Esophagus (tissue), 2 donors: ENCODE measurements around the gene BCL11B. TPM values are rescaled to one million over a fixed set of nuclear protein-coding genes. Genes with fewer than 3 reads are reported as not detected.

Source experiments
- H3K27ac ChIP-seq, 2 donors: one replicate each; pipeline ENCODE4 v1.5.1; 2013; ENCODE audit warnings: low read depth in 2 of 2, mild to moderate bottlenecking in 2 of 2, inconsistent platforms in 1 of 2, low read length in 1 of 2, moderate library complexity in 1 of 2
- H3K27me3 ChIP-seq, 2 donors: one replicate each; pipeline ENCODE4 v1.6.1; 2013; ENCODE audit warnings: low read length in 2 of 2, control low read depth in 1 of 2, mild to moderate bottlenecking in 1 of 2; ENCODE audit not compliant: insufficient read depth in 2 of 2, control insufficient read depth in 1 of 2
- H3K36me3 ChIP-seq, 2 donors: one replicate each; pipeline ENCODE4 v1.6.1; 2013; ENCODE audit warnings: low read length in 1 of 2; ENCODE audit not compliant: control insufficient read depth in 2 of 2, insufficient read depth in 2 of 2
- H3K4me1 ChIP-seq, 2 donors: one replicate each; pipeline ENCODE4 v1.6.1; 2013; ENCODE audit warnings: low read length in 1 of 2; ENCODE audit not compliant: control insufficient read depth in 2 of 2, insufficient read depth in 2 of 2
- H3K4me3 ChIP-seq, 2 donors: one replicate each; pipeline ENCODE4 v1.5.1; 2013; ENCODE audit warnings: low read length in 2 of 2, mild to moderate bottlenecking in 2 of 2, low read depth in 1 of 2, moderate library complexity in 1 of 2
- H3K9me3 ChIP-seq, 2 donors: one replicate each; pipeline ENCODE4 v1.6.1; 2013; ENCODE audit warnings: mild to moderate bottlenecking in 2 of 2, low read depth in 1 of 2, low read length in 1 of 2, moderate library complexity in 1 of 2; ENCODE audit not compliant: control insufficient read depth in 2 of 2, insufficient read depth in 1 of 2
- WGBS, 2 donors: extraction: QIAGEN DNeasy Blood & Tissue Kit; methylation state at CpG; one replicate each; pipeline ENCODE4 v1.1.7; 2013; 5-methylcytosine and 5-hydroxymethylcytosine counted together
- polyA plus RNA-seq, 2 donors: library from polyadenylated mRNA; stranded (reverse); fragments of 200-250 nt; gene quantifications; one replicate each; pipeline ENCODE4 v1.2.3, GENCODE V29; 2013
- donor health status: healthy with polysubstance abuse.
- donor health status: Bipolar disorder and iron deficiency.

The BCL11B gene
- polyA plus RNA-seq, 2 donors = 1.7 to 2.2 TPM

GRCh38 chr14:99137913-99138571 lies 134.0 kb downstream of the BCL11B start:
- H3K9me3 ChIP-seq = no peaks in the 10 kb centered on the region

GRCh38 chr14:99137001-99137700 lies 134.8 kb downstream of the BCL11B start:
- Histone ChIP-seq H3K36me3 (no peaks in the 10 kb centered on the region), H3K9me3 (no peaks in the 10 kb centered on the region), H3K4me1 (peaks cover 0 to 4% of the 10 kb centered on the region in 2 donors), H3K27ac (no peak overlapping the region), H3K4me3 (no peak overlapping the region), H3K27me3 (peaks cover 0 to 3% of the 10 kb centered on the region in 2 donors)
- WGBS, 2 donors = 79 to 83% methylated on average over 11 of the region's 11 CpGs

More at GRCh38 chr14:99137913-99138571, 134.0 kb downstream of the BCL11B start:
- Histone ChIP-seq H3K36me3 (no peaks in the 10 kb centered on the region), H3K4me1 (peaks cover 2 to 4% of the 10 kb centered on the region in 2 donors), H3K27ac (no peak overlapping the region), H3K27me3 (peaks cover 0 to 3% of the 10 kb centered on the region in 2 donors), H3K4me3 (no peak overlapping the region)
- WGBS, 2 donors = 79 to 82% methylated on average over 8 of the region's 8 CpGs

GRCh38 chr14:99136401-99136800 lies 135.6 kb downstream of the BCL11B start:
- Histone ChIP-seq H3K9me3 (no peaks in the 10 kb centered on the region), H3K27me3 (peaks cover 0 to 3% of the 10 kb centered on the region in 2 donors), H3K27ac (no peak overlapping the region), H3K4me3 (no peak overlapping the region), H3K4me1 (peaks cover 0 to 4% of the 10 kb centered on the region in 2 donors), H3K36me3 (no peaks in the 10 kb centered on the region)
- 83 to 92% methylated on average over 7 of the region's 7 CpGs for WGBS, 2 donors

DNA sequence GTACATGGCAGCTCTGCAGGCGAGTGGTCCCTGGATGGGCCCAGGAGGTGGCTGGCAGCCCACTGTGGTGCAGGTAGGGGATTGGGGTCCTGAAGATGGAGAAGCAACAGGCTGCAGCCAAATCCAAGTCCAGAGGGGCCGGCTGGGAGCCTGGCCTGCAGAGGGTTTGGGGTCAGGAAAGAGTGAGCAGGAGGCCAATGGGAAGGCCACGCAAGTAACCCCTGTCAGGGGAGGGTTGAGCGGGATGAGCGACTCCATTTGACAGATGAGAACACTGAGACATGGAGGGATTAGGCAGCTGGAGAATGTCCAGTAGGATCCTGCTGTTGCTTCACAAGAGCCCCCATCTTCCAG lies 136.0 kb downstream of the BCL11B start:
- H3K4me1 ChIP-seq = peaks cover 0 to 4% of the 10 kb centered on the region in 2 donors
- no peaks in the 10 kb centered on the region for H3K36me3 ChIP-seq
- 91 to 98% methylated on average over 5 of the region's 5 CpGs for WGBS, 2 donors
- H3K4me3 ChIP-seq = no peak overlapping the region
- peaks cover 0 to 3% of the 10 kb centered on the region in 2 donors for H3K27me3 ChIP-seq
- no peak overlapping the region for H3K27ac ChIP-seq
- H3K9me3 ChIP-seq = no peaks in the 10 kb centered on the region

DNA sequence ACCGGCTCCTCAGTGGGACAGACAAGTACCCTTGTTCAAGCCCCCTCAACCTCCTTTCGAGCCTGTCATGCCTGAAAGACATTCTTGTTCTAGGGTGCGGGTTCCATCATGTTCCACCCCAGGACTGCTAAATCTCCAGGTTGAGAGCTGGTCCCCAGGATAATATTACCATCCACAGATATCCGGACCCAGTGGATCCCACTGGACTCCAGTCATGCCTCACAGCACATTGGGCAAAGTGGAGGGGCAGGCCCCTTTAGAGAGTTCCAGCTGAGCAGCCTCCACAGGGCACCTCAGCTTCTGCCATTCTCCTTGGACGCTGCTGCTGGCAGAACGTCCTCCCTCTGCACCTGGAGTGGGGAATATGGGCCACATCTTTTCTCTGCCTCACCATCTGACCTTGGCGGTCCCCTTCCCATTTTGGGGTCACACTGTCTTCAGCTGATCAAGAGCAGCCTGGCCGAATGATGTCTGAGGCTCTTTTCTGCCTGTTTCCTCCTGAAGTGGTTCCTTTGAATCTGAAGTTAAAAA lies 137.4 kb downstream of the BCL11B start:
- Histone ChIP-seq H3K4me3 (no peak overlapping the region), H3K36me3 (no peaks in the 10 kb centered on the region), H3K27ac (no peak overlapping the region), H3K9me3 (no peaks in the 10 kb centered on the region), H3K4me1 (peaks cover 0 to 4% of the 10 kb centered on the region in 2 donors), H3K27me3 (no peaks in the 10 kb centered on the region)
- 89 to 92% methylated on average over 8 of the region's 8 CpGs for WGBS, 2 donors

GRCh38 chr14:99133636-99134515 lies 138.1 kb downstream of the BCL11B start:
- H3K27ac ChIP-seq = no peak overlapping the region
- H3K36me3 ChIP-seq = no peaks in the 10 kb centered on the region
- no peaks in the 10 kb centered on the region for H3K9me3 ChIP-seq
- H3K4me3 ChIP-seq = no peak overlapping the region
- peaks cover 0 to 4% of the 10 kb centered on the region in 2 donors for H3K4me1 ChIP-seq
- WGBS, 2 donors = 55 to 68% methylated on average over 16 of the region's 16 CpGs
- no peaks in the 10 kb centered on the region for H3K27me3 ChIP-seq

- Histone ChIP-seq H3K9me3 (no peaks in the 10 kb centered on the region), H3K27me3 (no peaks in the 10 kb centered on the region), H3K4me3 (no peak overlapping the region), H3K27ac (no peak overlapping the region), H3K36me3 (no peaks in the 10 kb centered on the region), H3K4me1 (peaks cover 0 to 4% of the 10 kb centered on the region in 2 donors)
- WGBS, 2 donors = 72% methylated on average over 19 of the region's 19 CpGs
Observed at GRCh38 chr14:99132821-99133635, 139.0 kb downstream of the BCL11B start.

GRCh38 chr14:99131632-99132271 lies 140.2 kb downstream of the BCL11B start:
- WGBS, 2 donors = 95% methylated on average over 12 of the region's 12 CpGs
- peaks cover 0 to 4% of the 10 kb centered on the region in 2 donors for H3K4me1 ChIP-seq

More at GRCh38 chr14:99131632-99132271, 140.2 kb downstream of the BCL11B start:
- Histone ChIP-seq H3K27ac (no peak overlapping the region), H3K36me3 (no peaks in the 10 kb centered on the region), H3K27me3 (no peaks in the 10 kb centered on the region), H3K4me3 (no peak overlapping the region), H3K9me3 (no peaks in the 10 kb centered on the region)
